ENCODE data around the gene SPSB2. TPM values are rescaled to one million over a fixed set of nuclear protein-coding genes. Genes with fewer than 3 reads are reported as not detected.

The SPSB2 gene
- total RNA-seq, 1 donor from 2014 or later: 3.2 TPM

DNA sequence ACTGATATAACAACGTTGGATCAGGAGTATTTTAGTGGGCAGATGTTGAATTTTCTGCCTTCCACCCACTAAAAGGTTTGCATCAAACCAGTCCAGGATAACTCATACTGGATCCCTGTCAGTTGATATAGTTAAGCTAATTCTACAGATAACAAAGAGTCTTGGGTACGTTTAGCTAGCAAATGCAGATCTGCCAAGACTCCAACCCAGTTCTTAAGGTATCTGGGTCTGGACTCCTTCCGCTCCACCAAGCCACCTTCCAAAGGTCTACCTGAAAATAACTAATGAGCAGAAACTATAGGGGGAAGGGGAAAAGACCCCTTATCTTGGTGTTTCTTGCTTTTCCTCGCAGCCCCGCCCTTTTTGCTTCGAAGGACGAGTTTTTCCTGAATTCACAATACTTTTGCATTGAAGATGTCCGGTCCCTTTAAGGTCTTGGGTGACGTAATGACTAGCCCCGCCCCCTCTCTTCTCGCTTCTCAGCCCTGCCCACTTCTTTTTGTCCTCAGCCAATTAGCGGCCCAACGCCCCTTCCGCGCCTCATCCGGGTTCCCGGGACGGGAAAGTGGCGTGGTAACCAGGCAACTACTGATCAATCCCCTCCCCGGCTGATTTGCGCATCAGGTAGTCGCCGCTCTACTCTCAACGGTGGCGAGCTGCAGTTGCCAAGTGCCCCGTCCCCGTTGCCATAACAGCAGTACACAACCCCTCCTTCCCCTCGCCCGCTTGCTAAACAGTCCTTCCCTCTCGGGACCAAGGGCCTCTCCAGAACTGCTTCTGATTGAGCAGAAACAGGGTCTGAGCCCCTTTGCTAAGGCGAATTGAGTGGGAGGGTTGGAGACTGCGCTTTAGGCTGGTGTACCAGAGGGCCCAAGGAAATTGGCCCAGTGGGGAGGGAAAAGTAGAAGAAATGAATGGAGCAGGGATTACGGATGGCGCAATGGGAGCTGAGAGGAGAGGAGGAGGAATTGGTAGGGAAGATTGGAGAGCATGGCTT is 31.5 kb upstream of the SPSB2 start, which contains the start of gene LRRC23:
LRRC23 (plus strand) TSS at position 543 of the 997 bp plus-strand sequence. CDS start 812 bp downstream, outside the sequence.
- no peaks in the 10 kb centered on the region for H3K9me3 ChIP-seq (replicated peaks)
- DNase-seq: peak; percentile 96
- no peaks in the 10 kb centered on the region for H3K27me3 ChIP-seq (ENCODE audit: low read depth)
- intact Hi-C loops (cut with micrococcal nuclease): no loop called here
- H3K27ac ChIP-seq (replicated peaks): peak within 1 kb of the TSS; percentile 77
- no peaks in the 10 kb centered on the region for H3K36me3 ChIP-seq
- H3K4me1 ChIP-seq: peaks cover 14% of the 10 kb centered on the region
- H3K4me3 ChIP-seq: peak within 1 kb of the TSS; percentile 74
- TF ChIP-seq, protein P1, sequence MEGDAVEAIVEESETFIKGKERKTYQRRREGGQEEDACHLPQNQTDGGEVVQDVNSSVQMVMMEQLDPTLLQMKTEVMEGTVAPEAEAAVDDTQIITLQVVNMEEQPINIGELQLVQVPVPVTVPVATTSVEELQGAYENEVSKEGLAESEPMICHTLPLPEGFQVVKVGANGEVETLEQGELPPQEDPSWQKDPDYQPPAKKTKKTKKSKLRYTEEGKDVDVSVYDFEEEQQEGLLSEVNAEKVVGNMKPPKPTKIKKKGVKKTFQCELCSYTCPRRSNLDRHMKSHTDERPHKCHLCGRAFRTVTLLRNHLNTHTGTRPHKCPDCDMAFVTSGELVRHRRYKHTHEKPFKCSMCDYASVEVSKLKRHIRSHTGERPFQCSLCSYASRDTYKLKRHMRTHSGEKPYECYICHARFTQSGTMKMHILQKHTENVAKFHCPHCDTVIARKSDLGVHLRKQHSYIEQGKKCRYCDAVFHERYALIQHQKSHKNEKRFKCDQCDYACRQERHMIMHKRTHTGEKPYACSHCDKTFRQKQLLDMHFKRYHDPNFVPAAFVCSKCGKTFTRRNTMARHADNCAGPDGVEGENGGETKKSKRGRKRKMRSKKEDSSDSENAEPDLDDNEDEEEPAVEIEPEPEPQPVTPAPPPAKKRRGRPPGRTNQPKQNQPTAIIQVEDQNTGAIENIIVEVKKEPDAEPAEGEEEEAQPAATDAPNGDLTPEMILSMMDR (IDR thresholded peaks at IDR 0.05; ENCODE audit: borderline replicate concordance): no peak

DNA sequence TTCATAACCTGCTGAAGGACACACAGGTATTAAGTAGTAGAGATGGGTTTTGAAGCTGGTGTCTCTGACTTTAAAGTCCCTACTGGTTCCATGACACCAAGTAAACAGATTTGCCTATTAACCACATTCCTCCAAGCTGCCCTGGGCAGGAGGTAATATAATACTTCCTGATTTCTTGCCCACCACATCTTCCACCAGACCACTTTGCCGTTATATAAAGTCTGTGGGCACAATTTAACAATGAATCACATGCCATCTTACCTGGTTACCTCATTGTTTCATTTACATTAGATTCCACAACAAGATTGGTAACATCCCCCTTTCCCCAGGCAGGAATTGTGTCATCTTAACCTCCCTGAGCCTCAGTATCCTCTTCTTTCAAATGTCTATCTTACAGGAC is 30.6 kb upstream of the SPSB2 start:
- Histone ChIP-seq H3K27me3 (ENCODE audit: low read depth) (no peaks in the 10 kb centered on the region), H3K9me3 (replicated peaks) (no peaks in the 10 kb centered on the region), H3K27ac (replicated peaks) (no peak overlapping the region), H3K4me1 (peaks cover 14% of the 10 kb centered on the region), H3K4me3 (no peak overlapping the region), H3K36me3 (no peaks in the 10 kb centered on the region)
- no peak for DNase-seq
- TF ChIP-seq, protein P1 (IDR thresholded peaks at IDR 0.05; ENCODE audit: borderline replicate concordance): no peak
- intact Hi-C loops (cut with micrococcal nuclease): no loop called here

DNA sequence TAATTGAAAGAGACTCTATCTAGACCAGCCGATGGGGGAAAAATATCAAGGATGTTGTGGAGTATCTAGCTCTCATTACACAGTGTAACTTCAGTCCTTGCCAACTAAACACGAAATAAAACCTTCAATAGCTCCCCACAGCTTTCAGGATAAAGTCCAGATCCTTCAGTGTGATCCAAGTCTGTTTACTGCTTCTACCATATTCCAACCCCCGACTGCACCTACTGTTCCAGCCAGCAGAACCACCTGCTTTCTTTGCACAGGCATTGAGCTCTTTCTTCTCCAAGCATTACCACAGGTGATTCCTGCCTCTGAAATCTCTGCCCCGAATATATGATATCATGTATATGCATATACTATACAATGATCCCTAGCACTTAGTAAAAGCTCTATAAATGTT is 29.3 kb upstream of the SPSB2 start:
- H3K4me1 ChIP-seq: peaks cover 14% of the 10 kb centered on the region
- H3K27ac ChIP-seq (replicated peaks): no peak overlapping the region
- H3K36me3 ChIP-seq: no peaks in the 10 kb centered on the region
- no peaks in the 10 kb centered on the region for H3K27me3 ChIP-seq (ENCODE audit: low read depth)
- H3K4me3 ChIP-seq: no peak overlapping the region
- DNase-seq: no peak
- TF ChIP-seq, protein P1 (IDR thresholded peaks at IDR 0.05; ENCODE audit: borderline replicate concordance): no peak
- no peaks in the 10 kb centered on the region for H3K9me3 ChIP-seq (replicated peaks)
- intact Hi-C loops (cut with micrococcal nuclease): no loop called here

DNA sequence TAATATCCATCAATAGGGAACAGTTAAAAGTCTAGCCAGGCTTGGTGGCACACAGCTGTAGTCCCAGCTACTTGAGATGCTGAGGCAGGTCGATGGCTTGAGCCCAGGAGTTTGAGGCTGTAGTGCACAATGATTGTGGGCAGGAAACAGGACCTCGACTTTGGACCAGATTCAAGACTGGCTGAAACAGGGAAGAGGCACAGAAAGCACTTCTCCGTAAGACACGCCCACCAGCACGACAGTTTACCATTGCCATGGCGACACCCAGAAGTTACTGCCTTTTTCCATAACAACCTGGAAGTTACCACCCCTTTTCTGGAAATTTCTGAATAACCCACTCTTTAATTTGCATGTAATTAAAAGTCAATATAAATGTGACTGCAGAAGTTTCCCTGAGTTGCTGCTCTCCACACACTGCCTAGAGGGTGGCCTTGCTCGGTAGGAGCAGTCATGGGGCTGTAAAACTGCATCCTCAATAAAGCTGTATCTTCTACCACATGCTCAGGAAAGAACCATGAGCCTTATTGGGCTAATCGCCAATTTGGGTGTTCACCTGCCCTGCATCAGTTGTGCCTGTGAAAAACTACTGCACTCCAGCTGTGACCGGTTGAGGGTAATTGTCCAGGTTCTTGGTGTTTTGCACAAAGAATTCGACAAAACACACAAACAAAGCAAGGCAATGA is 26.9 kb upstream of the SPSB2 start:
- no peaks in the 10 kb centered on the region for H3K27me3 ChIP-seq (ENCODE audit: low read depth)
- intact Hi-C loops (cut with micrococcal nuclease): no loop called here
- H3K4me1 ChIP-seq: peaks cover 9% of the 10 kb centered on the region
- TF ChIP-seq, protein P1 (IDR thresholded peaks at IDR 0.05; ENCODE audit: borderline replicate concordance): no peak
- H3K9me3 ChIP-seq (replicated peaks): no peaks in the 10 kb centered on the region
- DNase-seq: peak; percentile 58
- no peak overlapping the region for H3K27ac ChIP-seq (replicated peaks)
- H3K36me3 ChIP-seq: no peaks in the 10 kb centered on the region
- no peak overlapping the region for H3K4me3 ChIP-seq

DNA sequence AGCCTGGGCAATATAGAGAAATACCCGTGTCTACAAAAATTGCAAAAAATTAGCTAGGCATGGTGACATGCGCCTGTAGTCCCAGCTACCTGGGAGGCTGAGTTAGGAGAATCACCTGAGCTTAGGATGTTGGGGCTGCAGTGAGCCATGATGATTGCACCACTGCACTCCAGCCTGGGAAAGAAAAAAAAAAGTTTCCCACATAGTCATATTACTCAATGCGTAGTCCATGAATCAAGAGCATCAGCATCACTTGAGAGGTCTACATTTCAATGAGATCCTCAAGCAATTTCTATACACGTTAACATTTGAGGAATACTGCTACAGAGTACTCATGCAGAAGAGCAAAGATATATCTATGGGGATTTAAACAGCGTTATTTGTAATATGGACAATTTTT is 26.3 kb upstream of the SPSB2 start:
- no peak overlapping the region for H3K4me3 ChIP-seq
- no peaks in the 10 kb centered on the region for H3K36me3 ChIP-seq
- no peaks in the 10 kb centered on the region for H3K9me3 ChIP-seq (replicated peaks)
- no peak for DNase-seq
- TF ChIP-seq, protein P1 (IDR thresholded peaks at IDR 0.05; ENCODE audit: borderline replicate concordance): no peak
- peaks cover 7% of the 10 kb centered on the region for H3K4me1 ChIP-seq
- H3K27me3 ChIP-seq (ENCODE audit: low read depth): no peaks in the 10 kb centered on the region
- intact Hi-C loops (cut with micrococcal nuclease): no loop called here
- H3K27ac ChIP-seq (replicated peaks): no peak overlapping the region
